ENCODE measurements around the gene MEF2C.
"Not testable (repeated sequence)": the region's sequence is repeated elsewhere in the genome, so short reads cannot be mapped to it uniquely, and the experiment has no call there.

Gene MEF2C

DNA sequence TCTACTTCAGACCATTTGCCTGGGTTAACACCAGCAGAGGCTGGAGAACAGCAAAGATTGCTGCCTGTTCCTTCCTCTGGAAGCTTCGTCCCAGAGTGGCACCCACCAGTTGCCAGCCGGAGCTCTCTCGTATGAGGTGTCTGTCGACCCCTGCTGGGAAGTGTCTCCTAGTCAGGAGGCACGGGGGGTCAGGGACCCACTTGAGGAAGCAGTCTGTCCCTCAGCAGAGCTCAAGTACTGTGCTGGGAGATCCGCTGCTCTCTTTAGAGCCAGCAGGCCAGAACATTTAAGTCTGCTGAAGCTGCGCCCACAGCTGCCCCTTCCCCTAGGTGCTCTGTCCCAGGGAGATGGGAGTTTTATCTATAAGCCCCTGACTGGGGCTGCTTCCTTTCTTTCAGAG lies 84.1 kb downstream of the MEF2C start:
- DNase-seq = not testable (repeated sequence)

DNA sequence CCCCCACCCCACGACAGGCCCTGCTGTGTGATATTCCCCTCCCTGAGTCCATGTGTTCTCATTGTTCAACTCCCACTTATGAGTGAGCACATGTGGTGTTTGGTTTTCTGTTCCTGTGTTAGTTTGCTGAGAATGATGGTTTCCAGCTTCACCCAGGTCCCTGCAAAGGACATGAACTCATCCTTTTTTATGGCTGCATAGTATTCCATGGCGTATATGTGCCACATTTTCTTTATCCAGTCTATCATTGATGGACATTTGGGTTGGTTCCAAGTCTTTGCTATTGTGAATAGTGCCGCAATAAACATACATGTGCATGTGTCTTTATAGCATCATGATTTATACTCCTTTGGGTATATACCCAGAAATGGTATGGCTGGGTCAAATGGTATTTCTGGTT lies 89.2 kb downstream of the MEF2C start:
- DNase-seq = not testable (repeated sequence)

- no peak for DNase-seq
Observed at GRCh38 chr5:88792144-88792840, 90.7 kb downstream of the MEF2C start.

DNA sequence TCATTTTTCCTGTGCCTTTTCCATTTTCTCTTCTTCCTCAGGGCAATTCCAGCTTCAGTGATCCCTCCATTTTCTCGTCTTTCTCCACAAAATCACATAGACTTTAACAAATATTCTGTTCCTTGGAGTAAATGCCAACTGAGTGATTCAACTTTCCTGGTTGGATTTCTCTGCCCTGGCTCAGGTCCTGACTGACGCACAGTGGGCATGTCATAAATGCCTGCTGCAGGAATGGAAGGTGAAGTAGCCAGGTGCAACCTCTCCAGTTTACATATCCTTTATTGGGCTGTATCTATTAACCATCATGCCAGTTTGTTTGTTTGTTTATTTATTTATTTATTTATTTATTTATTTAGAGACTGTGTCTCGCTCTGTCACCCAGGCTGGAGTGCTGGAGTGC lies 95.1 kb downstream of the MEF2C start:
- no peak for DNase-seq

- no peak for DNase-seq
Observed at GRCh38 chr5:88786789-88787188, 96.2 kb downstream of the MEF2C start.

GRCh38 chr5:88785746-88786565 lies 97.0 kb downstream of the MEF2C start:
- no peak for DNase-seq

GRCh38 chr5:88782571-88782970 lies 100.4 kb downstream of the MEF2C start:
- no peak for DNase-seq

- DNase-seq = no peak
Observed at GRCh38 chr5:88780736-88781135, 102.2 kb downstream of the MEF2C start.

DNA sequence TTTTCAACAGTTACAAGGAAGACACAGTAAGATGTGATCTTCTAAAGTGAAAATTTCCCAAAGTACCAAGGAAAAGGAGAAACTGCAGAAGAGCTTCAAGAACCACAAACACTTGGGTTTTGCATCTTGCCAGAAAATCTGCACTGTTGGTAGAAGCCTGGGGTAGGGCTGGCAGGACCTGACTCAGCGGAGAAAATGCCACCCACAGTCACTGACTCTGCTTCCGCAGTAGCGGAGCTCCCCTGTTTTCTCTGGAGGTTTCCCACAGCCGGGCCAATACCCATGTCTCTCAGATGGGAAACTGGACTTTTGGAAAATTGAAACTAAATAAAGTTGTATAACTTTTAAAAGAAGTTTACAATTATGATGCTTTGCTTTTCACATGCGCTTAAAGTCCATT lies 104.2 kb downstream of the MEF2C start:
- DNase-seq = no peak

DNA sequence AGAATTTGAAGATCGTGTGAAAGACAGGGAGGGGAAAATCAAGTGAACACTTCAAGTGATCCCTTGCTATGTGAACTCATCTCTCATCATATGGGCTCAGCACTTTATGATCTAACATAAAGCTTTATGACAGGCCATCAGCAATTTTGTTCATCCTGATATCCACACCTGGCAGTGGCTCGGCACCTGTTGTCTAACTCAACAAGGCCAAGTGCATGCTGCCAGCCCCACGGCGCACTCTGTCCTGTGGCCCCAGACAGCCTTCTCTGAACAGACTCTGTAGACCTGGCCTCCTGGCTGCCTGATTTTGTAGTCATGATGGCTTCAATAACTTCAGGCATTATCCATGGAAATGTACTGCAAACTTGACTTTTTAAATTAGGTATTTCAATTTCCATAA lies 106.3 kb downstream of the MEF2C start:
- no peak for DNase-seq

GRCh38 chr5:88772831-88773230 lies 110.2 kb downstream of the MEF2C start:
- DNase-seq = no peak

DNA sequence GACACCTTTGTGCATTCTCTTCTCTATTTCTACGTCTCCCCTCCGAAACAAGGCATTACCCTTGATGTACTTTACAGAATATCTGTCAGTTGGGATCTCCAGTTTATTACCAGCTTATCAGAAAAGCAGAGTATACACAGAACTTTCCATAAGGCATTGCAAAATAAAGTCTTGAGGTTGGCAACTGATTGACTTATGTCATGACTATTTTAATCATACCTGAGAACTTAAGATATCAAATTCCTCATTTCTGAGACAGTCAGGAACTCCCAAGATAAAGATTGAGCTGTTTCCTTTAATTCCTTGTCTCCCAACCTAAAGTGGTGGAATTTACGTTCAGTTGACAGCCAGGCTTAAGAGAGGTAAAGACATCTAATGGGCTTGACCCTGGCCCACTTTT lies 110.9 kb downstream of the MEF2C start:
- no peak for DNase-seq

GRCh38 chr5:88770276-88771257 lies 112.4 kb downstream of the MEF2C start:
- DNase-seq = no peak

- DNase-seq = no peak
Observed at GRCh38 chr5:88769165-88769564, 113.8 kb downstream of the MEF2C start.

GRCh38 chr5:88768411-88768810 lies 114.6 kb downstream of the MEF2C start:
- DNase-seq = no peak

DNA sequence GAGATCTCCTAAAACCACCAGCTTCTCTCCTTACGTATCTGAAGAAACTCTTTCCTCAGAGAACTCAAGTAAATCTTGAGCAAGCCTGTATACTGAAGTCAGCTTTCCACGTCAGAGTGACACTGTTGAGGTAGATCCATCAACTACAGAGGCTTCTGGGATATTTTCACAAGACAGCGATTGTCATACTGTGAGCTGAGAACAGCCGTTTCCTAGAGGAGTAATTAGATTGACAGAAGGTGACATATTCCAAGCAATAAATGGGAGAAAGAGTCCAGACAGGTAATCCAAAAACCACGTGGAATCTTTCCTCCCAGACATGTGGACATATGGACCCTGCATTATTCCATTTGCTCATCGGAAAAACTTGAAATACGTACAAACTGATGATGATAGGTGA lies 117.2 kb downstream of the MEF2C start:
- DNase-seq = no peak

DNA sequence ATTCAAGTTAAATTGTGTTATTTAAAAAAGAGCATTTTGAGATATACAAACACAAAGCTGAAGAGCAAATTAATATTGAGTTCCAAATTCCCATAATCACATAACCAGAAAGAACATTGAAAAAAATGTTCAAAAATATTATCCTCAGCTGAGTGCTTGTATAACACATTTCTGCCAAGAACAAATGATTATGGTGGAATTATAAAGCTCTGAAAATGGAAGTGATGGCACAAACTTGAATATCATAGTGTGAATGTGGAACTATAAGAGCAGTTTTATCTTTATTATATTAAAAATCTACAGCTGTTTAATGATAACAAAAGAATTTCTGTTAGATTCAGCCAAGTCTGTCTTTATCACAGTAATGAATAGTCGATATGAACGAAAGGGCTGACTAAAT lies 117.8 kb downstream of the MEF2C start:
- no peak for DNase-seq

DNA sequence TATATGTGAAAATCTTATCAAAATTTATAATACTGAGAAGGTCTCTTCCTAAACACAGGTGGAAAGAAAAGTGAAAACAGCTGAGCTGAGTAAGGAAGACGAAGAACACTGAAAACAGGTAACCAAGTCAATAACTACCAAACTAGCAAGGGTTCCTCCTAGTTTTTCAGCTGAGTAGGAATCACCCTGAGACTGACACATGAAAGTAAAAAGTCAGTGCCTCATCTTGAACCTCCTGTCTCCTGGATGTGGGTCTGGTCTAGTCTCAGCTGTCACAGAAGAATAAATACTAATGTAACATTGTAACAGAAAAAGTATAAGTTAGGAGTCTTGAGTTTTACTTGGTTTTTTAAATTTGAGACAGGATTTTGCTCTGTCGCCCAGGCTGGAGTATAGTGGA lies 121.0 kb downstream of the MEF2C start:
- DNase-seq = no peak

DNA sequence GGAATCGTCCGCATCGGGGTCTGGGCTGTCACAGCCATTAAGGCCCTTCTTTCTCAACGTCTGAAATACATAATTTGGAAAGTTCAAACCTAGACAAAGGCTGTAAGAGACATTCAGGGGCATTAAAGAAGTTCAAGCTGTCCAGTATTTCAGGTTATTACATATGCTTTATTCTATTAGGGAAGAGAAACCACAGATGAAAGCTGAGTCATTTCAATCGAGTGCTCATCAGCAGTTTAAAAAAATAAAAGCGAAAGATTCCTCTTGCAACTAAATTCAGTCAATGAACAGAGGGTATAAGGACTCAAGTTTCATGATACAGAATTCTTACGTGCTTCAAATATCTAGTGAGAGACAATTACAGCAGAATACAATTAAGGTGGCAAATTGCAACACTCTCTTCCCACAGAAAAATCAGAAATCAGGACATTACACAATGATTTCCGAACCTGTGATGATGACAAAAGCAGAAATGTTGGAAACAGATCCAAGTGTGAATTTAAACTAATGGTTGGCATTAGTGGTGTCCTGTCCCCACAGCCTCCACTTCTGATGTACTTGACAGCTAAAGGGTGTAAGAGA lies 121.6 kb downstream of the MEF2C start:
- DNase-seq = no peak

- no peak for DNase-seq
Observed at GRCh38 chr5:88760527-88760926, 122.5 kb downstream of the MEF2C start.

DNA sequence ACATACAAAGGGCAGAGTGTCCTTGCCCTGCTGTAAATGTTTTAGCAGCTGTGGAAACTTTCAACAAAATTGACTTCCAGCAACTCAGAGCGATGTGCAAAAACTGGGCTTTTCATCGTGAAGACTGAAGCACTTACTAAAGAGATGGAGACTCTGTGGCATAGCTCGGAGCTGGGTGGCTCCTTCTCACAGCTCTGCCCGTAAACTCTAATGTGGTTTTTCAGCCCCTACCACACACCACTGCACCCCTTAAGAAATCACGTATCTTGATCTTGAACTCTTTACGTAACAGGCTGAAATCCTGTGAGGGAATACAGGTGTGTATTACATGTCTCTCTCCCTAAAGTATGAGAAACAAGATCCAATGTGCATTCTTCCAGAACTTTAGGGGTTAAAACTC lies 124.4 kb downstream of the MEF2C start:
- no peak for DNase-seq

DNA sequence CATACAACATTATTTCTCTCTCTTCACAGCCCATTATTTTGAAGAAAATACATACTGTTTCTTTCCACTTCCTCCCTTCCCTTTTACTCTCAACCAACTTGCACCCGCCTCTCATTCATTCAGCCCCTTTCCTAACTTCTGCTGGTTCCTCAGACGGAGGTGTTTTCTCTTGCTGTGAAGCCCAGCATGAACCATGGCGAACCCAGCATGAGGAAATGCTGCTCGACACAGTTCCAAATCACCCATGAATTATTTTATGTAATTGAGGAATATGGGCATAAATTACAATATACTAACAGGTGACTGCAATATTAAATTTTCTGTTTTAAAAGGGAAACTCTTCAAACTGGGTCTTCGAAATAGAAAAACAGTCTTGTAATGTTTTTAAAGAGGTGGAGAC lies 124.8 kb downstream of the MEF2C start:
- no peak for DNase-seq

- no peak for DNase-seq
Observed at GRCh38 chr5:88756953-88757352, 126.0 kb downstream of the MEF2C start.
